Fibroblast of skin of scalp (primary cell): ENCODE results near the gene ZBED4.

Source experiments
- DNase-seq: peaks from one replicate; pipeline ENCODE4 v3.0.0-alpha.2; 2013

Gene ZBED4

GRCh38 chr22:49924113-49924833 is 70.6 kb downstream of the ZBED4 start:
- no peak for DNase-seq

GRCh38 chr22:49925525-49926128 is 72.0 kb downstream of the ZBED4 start:
- DNase-seq = no peak

- no peak for DNase-seq
These were observed 73.3 kb downstream of the ZBED4 start for GRCh38 chr22:49926916-49927315.

- DNase-seq = no peak
These were observed 74.0 kb downstream of the ZBED4 start for GRCh38 chr22:49927483-49928184.

GRCh38 chr22:49928185-49928495 is 74.5 kb downstream of the ZBED4 start:
- DNase-seq = no peak

- DNase-seq = no peak
These were observed 75.0 kb downstream of the ZBED4 start for GRCh38 chr22:49928555-49929210.

- peak; percentile 30 for DNase-seq
These were observed 75.8 kb downstream of the ZBED4 start for GRCh38 chr22:49929211-49929979.

GRCh38 chr22:49929994-49930575 is 76.4 kb downstream of the ZBED4 start:
- no peak for DNase-seq

- peak; percentile 75 for DNase-seq
These were observed 77.2 kb downstream of the ZBED4 start for GRCh38 chr22:49930596-49931412.

- no peak for DNase-seq
These were observed 79.9 kb downstream of the ZBED4 start for GRCh38 chr22:49933236-49934159.

- peak; percentile 33 for DNase-seq
These were observed 80.7 kb downstream of the ZBED4 start for GRCh38 chr22:49934160-49934890.

- DNase-seq = peak; percentile 70
These were observed 81.4 kb downstream of the ZBED4 start for GRCh38 chr22:49934891-49935557.

- DNase-seq = peak; percentile 34
These were observed 81.9 kb downstream of the ZBED4 start for GRCh38 chr22:49935561-49935960.

- DNase-seq = peak; percentile 66
These were observed 82.7 kb downstream of the ZBED4 start for GRCh38 chr22:49936018-49936972.

- DNase-seq = peak; percentile 59
These were observed 83.5 kb downstream of the ZBED4 start for GRCh38 chr22:49936973-49937757.

GRCh38 chr22:49937758-49938564 is 84.3 kb downstream of the ZBED4 start:
- DNase-seq = no peak
